HG02981 (cell line): ENCODE measurements around the gene ZFYVE9.

Source experiments
- ATAC-seq: cut with Tn5 transposase; IDR thresholded peaks from one replicate; pipeline ENCODE4 v1.9.1; 2021; ENCODE audit warnings: mild to moderate bottlenecking, moderate library complexity; ENCODE audit not compliant: unreplicated experiment

Gene ZFYVE9

DNA sequence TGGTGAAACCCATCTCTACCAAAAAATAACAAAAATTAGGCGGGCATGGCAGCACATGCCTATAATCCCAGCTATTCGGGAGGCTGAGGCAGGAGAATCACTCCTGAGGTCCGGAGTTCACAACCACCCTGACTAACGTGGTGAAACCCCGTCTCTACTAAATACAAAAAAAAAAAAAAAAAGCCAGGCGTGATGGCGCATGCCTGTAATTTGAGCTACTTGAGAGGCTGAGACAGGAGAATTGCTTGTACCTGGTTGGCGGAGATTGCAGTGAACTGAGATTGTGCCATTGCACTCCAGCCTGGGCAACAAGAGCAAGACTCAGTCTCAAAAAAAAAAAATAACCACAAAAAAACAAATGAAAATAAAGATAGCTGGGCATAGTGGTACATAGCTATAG lies 181.8 kb downstream of the ZFYVE9 start:
- ATAC-seq = no peak

DNA sequence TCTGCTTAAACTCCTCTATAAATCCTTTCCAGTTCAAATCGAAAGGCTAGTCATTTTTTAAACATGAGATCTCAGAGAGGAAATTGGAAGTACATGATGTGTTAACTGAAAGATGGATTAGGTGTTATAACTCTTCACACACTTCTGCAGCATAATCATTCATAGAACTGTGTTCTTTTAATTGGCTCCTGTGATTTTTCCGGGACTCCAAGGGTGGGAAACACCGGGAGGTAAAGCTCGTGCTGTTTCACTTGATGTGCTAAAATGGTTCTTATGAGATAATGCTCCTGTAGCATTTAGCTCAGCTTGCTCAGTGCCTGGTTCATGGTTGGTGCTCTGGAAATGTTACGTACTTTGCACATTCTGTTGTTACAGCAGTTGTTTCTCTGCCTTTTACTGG lies 183.9 kb downstream of the ZFYVE9 start:
- ATAC-seq = no peak

DNA sequence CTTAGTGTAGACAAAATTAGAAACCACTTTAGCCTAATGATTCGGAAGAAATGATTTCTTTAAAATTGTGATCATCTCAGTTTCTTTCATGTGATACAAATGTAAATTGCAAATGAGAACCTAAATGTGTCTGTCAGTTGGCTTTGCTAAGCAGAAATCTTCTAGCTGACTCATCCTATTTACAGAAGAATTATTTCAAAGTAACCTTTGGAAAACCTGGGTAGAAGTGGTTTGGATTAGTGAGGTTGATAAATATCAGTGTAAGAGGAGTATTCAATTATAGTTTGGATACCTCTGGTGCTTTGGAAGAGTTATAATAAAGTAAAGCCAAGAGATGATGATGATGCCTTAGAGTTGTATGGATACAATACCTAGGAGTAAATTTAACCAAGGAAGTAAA lies 186.7 kb downstream of the ZFYVE9 start:
- ATAC-seq = no peak

DNA sequence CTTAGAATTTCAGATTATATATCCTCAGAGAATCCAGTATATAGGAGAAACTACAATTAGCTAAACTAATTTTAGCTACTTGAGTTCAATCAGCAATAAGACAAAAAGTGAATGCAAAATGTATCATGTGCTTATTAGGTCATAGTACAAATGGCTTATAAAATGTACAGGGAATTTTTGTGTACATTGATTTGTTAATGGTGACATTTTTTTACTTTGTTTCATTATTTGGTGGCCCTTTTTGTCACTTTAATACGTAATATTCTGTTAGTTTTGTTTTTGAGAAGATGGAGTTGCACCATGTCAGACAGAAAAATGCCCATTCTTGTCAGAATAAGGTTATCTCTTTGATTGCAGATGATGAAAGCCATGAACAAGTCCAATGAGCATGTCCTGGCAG lies 190.5 kb downstream of the ZFYVE9 start:
- no peak for ATAC-seq

DNA sequence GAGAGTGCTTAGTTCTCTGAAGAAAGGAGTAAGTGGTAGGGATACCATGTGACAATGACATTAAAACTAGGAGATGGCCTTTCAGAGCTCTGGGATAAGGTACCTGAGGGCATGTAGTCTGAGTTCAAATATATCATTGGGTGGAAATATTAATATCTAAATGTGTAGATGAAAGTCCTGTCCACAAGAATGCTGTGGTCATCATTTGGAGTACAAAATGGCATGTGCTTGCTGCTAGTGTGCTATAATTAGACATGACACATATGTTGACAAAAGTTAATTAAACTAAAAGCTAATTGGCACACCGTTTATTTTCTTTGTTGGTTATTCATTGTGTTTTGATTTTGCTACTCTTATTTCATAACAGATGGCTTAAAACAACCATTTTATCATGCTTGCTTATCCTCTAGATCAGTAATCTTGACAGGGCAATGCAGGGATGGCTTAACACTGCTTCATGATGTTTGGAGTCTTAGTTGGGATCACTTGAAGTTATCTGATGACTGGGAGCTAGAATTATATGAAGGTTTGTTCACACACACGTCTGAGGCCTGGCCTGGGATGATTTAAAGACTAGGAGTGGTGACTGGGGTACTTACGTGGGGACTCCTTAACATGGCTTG lies 193.1 kb downstream of the ZFYVE9 start:
- ATAC-seq = no peak

DNA sequence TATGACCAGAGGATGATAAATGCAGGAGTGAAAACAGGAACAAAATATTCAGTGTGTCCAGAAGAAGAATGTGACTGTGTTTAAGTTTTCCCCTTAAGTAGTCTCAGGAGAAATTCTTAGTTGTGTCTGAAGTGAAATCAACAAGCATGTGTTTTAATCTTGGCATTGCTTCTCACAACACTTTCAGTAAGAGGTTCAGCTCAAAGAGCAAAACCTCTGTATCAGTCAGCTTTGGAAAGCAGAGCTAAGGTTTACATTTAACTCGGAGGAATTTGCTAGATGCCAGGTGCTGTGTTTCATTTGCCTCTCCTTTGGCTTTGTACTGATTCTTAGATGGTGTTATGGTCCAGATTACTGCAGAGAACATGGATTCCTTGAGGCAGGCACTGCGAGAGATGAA lies 195.6 kb downstream of the ZFYVE9 start:
- ATAC-seq = no peak

DNA sequence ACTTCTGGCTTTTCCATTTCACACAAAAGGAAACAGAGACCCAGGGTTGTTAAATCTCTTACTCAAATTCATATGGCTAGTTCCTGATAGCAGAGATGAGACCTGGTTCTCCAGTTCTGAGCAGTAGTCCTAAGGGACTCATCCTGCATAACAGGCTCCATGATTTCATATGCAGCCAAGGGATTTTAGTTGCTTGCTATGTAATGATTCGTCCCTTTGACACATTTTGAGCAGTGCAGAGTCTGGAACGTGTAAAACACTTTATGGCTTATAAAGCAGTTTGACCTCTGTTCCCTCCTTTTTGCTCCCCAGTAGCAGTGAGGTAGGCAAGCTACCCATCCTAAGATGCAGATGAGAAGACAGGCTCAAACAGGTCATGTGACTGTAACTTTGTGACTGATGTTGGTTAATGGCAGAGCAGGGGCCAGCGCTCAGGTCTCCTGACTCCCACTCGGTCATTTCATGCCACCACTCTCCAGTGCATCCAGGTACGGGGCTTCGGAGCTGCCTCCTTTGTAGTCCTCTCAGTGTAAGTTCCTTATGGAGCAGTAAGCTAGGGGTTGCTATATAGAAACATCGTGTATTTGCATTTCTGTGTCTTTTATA lies 199.9 kb downstream of the ZFYVE9 start:
- no peak for ATAC-seq

DNA sequence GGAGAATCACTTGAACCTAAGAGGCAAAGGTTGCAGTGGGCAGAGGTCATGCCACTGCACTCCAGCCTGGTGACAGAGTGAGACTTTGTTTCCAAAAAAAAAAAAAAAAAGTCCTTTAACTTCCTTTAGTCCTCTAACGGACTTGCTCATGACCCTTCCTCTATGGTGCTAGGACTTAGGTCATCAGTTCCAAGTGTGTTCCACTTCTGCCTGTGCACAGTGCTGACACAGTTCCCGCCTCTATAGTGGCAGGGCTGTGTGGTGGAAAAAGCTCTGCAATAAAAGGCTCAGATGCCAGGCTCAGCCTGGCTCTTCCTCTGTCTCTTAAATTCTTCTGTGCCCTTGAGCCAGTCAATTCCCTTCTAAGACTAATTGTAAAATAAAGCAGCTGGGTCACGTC lies 202.1 kb downstream of the ZFYVE9 start:
- ATAC-seq = no peak

DNA sequence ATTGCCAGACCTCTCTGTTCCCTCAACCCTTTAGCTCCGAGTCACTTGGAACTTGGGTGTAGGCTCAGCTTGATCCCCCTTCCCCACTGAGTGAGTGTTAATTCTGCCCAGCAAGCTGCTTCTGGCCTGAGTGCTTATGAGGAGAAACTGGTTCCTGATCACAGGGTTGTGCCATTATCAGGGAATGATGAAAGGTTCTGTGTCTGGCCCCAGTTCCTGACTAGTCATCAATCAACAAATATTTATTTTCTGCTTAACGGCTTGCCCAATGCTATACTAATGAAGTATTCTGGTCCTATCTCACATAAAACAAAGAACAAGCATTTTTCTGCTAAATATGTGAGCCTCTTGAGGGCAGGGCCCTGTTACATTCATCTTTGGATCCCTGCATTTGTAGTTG lies 203.4 kb downstream of the ZFYVE9 start:
- ATAC-seq = no peak

DNA sequence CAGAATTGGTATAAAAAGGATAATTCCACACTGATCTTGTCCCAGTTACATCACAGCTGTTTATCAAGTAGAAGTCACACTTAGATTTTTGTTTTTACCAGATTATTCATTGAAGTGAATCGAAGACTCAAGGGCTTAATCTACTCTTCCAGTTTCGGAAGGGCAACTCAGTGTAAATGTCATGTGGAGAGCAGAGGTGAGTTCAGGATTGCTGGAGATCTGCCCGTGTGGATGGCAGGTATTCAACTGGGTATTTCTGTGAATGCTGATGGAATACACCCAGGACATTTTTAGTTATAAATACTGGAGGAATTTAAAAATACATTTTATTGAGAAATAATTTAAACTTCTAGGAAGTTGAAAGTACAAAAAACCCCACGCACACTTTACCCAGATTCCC lies 204.8 kb downstream of the ZFYVE9 start:
- no peak for ATAC-seq

DNA sequence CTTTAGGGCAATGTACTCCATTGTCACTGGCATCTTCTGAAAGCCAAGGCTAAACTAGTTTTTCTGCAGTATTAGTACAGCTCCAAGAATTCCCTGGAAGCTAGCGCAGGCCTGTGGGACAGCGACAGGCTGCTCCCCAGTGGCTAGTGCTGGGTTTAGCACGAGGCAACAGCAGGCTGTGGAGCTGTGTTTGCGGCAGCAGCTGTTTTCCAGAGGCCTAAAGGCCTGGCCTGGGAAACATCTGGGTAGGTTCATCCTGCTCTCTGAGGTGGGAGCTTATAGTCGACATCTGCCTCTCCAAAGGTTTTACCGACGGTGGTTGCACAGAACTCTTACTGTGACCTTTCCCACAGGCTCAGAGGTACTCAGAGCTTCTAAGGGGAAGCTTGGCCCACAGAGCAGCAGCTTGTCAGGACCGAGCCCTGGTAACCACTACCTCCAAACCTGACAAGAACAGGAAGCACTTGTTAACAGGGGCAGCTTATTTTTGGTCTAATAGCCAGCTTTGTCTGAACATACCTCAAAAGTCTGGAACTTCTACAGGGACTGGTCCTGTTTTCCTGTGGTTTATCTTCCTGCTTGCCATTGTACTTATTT lies 206.9 kb downstream of the ZFYVE9 start:
- ATAC-seq = no peak

DNA sequence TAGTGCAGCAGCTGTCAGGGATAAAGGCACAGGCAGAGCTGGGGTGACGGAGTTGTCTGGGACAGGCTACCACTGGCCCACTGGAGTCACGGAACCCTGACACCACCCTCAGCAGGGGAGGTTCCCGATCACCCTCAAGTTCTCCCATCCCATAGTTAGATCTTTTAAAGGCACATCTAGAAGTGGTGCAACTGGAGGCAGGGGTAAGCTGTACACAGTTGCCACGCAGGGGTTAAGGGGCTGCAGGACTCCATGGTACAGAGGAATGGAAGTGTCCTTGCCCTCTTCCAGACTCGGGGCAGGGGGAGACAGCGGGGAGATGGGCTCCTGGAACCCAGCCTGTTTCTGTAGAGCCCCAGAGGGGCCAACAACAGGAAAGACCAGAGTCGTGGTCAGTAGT lies 210.8 kb downstream of the ZFYVE9 start:
- no peak for ATAC-seq

DNA sequence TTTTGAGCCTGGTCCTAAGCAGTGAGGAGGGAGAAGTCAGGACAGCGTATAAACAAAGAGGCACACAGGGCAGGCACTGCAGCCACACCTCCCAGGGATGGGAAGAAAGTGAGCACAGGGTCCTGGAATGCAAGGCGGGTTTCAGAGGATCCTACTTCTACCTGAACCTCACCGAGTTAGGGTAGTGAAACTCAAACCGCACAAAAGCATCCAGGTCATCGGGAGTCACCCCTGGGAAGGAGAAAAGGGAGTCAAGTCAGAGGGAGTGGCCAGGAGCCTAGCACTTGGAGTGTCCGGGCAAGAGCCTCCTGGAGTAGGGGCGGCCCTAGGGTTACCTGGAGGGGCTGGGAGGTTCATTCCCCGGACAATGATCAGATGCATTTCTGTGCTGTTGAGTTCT lies 213.5 kb downstream of the ZFYVE9 start:
- ATAC-seq = no peak

DNA sequence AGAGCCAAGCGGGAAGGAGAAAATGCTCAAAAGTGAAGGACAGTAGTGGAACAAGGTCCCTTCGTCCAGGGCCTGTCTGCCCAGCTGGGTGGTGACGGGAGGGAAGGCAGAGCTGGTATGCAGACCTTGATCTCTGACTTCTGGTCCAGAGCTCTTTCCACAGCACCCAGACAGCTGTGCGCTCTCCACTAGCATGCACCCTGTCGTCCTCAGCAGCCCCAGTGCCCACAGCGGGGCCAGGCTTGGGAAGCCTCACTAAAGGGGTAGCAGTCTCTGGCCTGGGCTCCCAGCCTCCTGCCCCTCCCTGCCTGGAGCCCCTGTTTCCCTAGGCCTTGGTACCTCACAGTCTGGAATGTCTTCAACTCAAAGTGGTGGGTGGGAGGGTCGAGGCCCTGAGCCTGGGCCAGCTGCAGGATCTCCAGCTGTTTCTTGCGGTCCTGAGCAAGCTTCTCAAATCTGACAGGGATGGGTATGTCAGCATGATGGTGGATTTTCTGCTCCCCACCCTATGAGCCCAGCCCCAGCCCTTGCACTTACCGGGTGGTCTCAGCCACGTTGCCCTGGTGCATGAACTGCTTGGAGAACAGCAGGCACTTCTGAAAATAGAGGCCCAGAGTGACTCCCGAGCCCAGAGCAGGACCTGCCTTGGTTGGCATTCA lies 214.1 kb downstream of the ZFYVE9 start:
- no peak for ATAC-seq

DNA sequence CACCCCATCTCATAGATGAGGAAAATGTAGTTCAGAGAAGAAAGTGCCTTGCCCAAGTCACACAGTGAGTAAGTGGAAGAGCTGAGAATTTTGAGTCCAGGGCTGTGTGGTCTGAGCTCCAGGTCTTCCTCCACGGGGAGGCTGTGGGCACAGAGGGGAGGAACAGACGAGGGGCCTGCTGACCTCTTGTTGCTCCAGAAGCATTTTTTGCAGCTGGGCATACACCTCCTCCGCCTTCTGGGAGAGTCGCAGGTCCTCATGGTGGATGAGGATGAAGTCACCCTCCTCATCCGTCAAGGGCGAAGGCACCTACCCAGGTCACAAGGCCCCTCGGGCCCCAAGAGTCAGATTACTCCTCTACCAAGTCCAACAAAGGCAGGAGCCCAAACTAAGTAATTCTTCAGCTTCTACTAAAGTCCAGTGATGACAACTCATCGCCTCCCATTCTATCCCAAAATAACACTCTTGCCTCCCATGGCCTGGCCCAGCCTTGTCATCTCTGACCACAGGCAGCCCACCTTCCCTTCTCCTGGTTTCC lies 215.0 kb downstream of the ZFYVE9 start:
- ATAC-seq = no peak

DNA sequence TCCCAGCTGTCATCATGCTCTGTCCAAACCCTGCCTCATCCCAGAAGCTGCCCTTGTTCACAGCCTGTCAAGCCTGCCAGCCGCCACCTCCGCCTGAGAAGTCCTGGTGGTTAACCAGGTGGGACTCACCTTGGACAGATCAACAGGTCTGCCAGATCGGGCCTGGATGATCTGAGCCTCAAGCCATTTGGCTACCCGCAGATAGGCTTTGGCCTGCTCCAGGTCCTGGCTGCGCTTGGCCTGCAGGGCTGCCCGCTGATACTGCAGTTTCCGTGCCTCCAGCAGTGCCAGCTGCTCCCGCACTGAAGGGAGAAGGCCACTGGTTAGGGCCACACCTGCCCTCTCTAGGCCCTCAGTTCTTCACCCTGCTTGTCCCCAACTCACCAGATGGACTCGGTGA lies 215.5 kb downstream of the ZFYVE9 start:
- ATAC-seq = no peak

DNA sequence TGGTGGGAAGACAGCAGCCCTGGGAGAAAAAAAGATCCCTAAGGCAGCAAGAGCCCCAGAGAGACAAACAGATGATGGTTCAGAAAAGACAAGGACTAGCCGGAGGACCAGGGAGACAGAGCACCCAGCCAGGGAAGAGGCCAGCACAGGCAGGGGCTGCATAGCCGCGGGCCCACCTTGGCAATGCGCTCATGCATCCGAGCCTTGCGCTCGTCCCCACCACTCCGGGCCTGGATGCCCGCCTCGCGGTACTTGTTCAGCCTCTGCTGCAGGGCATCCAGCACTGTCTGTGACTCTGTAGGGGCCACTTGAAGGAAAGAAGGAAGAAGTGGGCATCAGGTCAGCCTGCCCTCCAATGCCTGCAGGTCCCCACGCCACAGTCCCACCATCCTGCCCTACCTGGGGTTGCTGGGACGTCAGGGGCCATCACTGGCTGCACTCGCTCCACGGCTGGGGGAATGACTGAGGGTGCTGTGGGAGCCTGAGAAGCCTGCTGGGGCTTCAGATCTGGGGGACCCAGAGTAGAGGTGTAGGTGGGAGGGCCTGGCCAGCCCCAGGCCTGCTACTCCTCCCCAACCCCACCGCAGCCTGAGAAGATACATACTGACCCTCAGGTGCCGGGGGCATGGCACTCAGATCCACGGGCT lies 217.1 kb downstream of the ZFYVE9 start:
- no peak for ATAC-seq

DNA sequence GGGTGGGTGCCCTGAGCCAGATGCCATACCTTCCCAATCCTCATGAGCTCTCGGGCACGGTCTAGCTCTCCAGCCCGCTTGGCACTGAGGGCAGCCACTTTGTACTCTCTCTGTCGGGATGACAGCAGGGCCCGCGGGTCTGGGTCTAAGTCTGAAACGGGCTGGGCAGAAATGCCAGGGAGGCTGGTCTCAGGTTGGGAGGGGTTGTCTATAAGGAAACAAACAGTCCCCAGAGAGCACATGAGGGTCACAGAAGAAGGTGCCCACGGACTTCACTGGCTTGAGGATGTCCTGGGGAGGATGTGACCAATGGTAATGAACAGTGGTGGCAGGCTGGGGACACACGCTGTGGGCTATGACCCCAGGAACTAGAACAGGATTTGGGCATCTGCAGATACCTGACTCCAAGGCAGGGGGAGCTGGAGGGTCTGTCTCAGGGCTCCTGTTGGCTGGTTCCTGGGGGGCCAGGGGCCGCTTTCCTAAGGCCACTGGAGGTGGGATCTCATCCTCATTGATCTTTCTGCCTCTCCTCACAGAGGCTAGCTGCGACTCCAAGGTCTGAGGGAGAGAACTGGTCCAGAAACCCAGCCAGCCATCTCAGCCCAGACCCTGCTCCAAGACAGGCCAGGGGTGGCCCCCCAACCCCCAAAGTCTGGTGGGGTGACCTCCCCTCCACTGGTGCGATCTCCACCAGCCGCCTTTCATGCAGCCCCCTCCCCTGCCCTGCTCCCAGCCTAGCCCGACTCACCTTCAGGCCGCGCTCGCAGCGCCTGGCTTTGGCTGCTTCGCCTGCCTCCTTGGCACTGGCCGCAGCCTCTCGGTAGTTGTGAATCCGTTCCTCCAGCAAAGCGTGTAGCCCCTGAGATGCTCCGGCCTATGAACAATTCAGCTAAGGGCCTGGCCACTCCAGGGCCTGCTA lies 218.0 kb downstream of the ZFYVE9 start:
- ATAC-seq = no peak

DNA sequence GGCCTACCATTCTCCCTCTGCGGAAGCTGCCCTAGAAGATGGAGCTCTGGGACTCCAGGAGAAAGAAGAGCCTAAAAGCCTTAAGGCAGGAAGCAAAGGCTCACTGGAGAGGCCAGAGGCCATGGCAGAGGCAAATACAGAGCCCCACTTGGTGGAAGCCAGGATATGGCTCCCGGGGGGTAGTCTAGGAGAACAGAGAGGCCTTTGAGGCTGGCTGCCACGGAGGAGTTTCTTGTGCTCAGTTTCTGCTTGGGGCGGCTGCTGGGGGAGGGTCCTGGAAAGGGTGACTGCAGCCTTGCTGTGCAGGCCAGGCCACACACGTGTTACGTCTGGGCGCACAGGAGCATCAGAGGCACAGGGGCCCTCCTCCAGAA lies 218.7 kb downstream of the ZFYVE9 start:
- no peak for ATAC-seq

DNA sequence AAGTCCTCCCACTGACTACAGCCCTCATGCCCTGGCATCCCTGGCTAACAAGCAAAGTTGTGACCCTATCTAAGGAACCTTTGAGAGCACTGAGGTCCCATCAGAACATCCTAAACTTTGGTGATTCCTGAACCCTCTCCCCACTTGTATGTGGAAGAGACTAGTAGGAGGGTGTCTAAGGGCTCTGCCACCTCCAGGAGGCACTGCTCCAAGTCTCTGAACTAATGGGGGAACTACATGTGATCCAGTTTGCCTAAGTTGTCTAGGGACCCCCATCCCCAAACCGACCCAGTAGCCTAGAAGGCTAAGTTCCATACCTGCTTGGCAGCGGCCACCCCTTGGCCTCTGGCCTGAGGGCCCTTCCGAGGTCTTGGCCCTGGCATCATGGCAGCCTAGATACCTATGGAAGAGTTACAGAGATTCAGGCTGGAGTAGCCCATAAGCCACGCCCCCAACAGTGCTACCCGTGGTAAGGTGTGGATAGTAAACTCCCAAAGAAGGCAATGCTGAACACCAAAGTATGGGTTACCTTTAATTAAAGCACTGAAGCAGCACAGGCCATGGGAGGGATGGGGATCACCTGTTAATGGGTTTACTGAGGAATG lies 222.4 kb downstream of the ZFYVE9 start:
- ATAC-seq = no peak
